DMS53 treated with DMSO at 0.1 percent for 48 hours (cell line): Measurements from ENCODE around the gene UBASH3B.

Experiments used
- DNase-seq: peaks from one replicate; lab custom pipeline; 2025; ENCODE audit not compliant: unreplicated experiment; lab: John Stamatoyannopoulos, UW

Gene UBASH3B

DNA sequence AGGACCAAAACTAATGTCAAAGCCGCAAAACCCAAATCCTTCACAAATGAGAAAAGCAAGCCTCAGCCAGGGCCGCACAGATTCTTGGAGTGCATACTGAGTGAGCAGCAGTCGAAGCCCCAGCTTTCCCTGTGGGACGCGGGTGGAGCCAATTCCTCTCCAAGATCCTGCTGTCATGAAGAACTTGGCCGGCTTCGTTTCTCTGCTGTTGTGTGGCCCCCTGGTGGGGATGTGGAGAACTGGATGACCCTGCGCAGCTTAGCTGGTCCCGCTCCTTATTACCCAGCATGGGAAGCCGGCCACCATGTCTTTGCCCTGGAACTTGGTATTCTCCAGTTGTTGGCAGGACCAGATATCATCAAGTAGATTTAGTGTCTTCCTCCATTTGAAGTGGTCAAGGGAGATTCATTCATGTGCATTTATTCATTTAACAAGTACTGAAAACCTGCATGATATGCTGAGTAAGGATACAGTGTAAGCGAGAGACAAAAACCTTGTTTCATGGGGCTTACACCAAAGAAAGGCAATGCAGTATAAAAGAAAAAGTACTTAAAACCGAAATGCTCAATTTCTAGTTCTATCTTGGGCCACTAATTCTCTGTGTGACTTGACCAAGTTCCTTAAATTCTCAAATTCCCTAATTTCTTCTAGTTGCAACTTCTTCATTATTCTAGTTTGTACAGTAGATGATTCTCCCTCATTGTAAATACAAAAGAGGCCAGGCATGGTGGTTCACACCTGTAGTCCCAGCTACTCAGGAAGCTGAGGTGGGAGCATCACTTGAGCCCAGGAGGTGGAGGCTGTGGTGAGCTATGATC is 126.1 kb downstream of the UBASH3B start:
- peak; percentile 10 for DNase-seq

DNA sequence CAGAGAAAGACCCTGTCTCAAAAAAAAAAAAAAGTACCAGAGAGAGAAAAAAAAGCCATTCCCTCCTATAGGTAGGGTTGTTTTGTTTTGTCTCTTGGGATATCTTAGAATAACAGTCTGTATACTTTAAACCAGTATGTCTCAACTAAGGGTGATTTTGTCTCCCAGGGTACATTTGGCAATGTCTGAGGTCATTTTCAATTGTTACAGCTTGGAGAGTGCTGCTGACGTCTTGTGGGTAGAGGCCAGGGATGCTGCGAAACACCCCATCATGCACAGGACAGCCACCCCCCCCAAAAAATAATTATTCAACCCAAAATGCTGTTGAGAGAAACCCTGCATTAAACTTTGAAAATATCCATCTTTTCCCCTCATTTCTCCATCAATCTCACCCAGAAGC is 126.7 kb downstream of the UBASH3B start:
- no peak for DNase-seq

- DNase-seq = no peak
Measured at GRCh38 chr11:122784325-122784955, 128.9 kb downstream of the UBASH3B start.

DNA sequence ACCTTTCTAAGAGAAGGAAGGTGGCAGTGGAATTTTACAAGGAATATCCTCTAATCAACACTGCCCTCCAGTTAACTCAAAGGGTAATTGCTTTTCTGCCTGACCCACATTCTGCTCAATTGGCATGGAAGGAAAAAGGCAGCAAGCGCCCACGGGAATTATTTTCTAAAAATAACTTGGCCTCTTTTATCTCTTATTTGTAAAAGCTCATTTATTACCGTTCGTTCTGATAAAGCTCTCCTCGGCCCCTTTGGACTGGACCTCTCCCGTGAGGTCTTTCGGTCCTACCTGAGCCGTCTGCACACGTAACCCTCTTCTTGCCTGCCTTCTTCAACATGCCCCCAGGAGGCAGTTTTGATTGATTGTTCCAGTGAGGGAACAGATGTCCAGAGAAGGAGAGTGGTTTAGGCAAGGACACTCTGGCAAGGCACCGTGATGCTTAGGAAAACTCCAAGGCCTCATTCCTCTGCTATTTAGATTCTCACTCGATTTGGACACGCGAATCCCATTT is 129.6 kb downstream of the UBASH3B start:
- no peak for DNase-seq

- DNase-seq = no peak
Measured at GRCh38 chr11:122786896-122787295, 131.4 kb downstream of the UBASH3B start.

DNA sequence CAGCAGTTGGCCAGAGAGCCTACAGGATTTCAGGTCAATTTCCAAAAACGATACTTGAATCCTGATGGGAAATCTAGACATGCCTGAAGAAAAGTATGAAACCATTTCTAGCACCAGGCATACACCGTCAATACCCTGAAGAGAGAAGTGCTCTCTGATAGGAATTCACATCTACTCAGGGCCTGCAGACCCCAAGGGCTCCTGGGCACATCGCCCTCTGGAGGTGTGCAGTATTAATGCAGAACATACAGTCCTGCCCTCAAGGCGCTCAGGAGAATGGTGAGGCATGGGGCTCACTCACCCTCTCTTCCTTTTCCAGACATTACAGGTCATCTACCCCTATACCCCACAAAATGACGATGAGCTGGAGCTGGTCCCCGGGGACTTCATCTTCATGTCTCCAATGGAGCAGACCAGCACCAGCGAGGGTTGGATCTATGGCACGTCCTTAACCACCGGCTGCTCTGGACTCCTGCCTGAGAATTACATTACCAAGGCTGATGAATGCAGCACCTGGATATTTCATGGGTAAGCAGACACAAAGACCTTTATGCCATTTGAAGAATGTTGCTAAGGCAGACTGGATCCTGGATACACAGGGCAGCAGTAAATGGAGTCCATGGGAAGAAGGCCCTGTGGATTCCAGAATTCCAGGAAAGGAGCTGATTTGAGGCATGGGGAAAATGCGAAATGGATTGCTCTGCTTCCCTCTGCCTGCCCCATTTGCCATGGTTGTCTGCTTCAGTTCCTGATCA is 133.4 kb downstream of the UBASH3B start:
- DNase-seq = no peak

- DNase-seq = no peak
Measured at GRCh38 chr11:122789907-122790306, 134.4 kb downstream of the UBASH3B start.

- DNase-seq = no peak
Measured at GRCh38 chr11:122791411-122791810, 135.9 kb downstream of the UBASH3B start.

- no peak for DNase-seq
Measured at GRCh38 chr11:122791836-122792235, 136.3 kb downstream of the UBASH3B start.

DNA sequence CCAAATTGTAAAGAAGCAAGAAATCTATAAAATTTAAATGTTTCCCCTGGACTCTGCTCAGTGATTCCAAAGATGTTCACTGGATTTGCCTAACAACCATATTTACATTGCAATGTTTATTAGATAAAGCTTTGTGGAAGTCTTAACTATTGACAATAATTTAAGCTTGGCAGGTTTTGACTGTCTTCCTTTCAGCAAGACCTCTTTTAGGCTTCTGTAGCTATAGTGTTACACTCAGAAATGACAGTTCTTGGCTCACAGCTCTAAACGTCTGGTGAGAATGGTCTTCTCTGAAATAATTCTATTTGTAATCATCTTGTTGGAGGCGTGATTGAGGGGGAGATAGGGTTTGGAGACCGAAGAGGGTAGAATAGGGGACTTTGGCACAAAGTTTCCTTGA is 138.0 kb downstream of the UBASH3B start:
- DNase-seq = no peak

GRCh38 chr11:122795307-122795706 is 139.8 kb downstream of the UBASH3B start:
- no peak for DNase-seq

- no peak for DNase-seq
Measured at GRCh38 chr11:122796128-122796717, 140.7 kb downstream of the UBASH3B start.

- DNase-seq = no peak
Measured at GRCh38 chr11:122797651-122798050, 142.1 kb downstream of the UBASH3B start.

GRCh38 chr11:122799406-122800105 is 144.0 kb downstream of the UBASH3B start:
- no peak for DNase-seq

GRCh38 chr11:122802876-122803275 is 147.4 kb downstream of the UBASH3B start:
- DNase-seq = no peak

DNA sequence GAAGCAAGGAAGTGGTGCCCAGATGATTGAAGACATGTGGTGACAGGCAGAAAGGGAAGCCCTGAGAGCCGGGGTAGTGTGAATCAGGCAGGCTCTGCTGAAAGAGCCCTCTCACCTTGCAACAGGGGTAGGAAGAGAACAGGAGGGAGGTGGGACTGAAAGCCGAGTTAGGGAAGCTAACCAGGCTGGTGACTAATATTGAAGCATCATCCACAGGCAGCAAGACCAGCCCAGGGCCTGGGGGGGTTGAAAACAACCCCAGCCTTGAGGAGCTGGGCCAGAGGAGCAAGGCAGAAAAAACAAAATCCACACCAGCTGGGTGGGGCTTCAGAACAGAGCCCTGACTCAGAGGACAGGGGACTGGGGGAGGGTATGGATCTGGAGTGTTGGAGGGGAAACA is 147.8 kb downstream of the UBASH3B start:
- DNase-seq = no peak

DNA sequence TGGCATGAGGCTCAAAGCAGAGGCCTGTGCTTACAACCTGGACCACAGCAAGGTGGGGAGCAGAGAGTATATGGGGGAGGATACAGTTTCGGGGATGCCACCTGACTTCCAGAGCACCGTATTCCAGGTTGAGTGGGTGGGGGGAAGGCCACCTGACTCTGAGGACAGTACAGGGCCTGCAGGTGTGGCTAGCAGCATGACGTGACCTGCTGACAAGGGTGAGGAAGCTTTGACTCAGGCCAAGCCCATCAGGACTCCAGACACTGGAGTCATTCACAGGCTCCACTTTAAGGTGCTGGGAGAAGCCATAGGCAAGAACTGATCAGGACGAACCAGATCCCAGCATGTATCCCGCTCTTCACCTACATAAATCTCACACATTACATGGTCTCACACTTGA is 148.2 kb downstream of the UBASH3B start:
- no peak for DNase-seq

GRCh38 chr11:122804161-122804560 is 148.6 kb downstream of the UBASH3B start:
- DNase-seq = no peak

DNA sequence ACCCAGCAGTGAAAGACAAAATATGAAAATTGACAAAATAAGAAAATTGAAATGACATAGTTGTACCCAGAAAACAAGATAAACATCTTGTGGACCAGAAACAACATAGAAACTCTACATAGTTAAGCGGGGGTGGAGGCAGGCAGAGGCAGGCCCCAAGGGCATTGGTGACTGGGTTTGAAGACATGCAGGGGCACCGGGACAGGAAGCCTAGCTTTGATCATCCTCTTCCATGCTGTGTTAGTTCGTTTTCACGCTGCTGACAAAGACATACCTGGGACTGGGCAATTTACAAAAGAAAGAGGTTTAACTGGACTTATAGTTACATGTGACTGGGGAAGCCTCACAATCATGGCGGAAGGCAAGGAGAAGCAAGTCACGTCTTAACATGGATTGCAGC is 149.3 kb downstream of the UBASH3B start:
- no peak for DNase-seq

- no peak for DNase-seq
Measured at GRCh38 chr11:122807731-122808477, 152.4 kb downstream of the UBASH3B start.
